GM12891 (cell line): ENCODE results near the gene AOC1.

Experiments
- DNase-seq: peaks from one replicate; pipeline ENCODE4 v3.0.0; 2011; ENCODE audit warnings: low spot score; ENCODE audit not compliant: insufficient read length
- FAIRE-seq: peaks from 2 replicates; lab custom pipeline; 2011; peaks lifted over from hg19 to GRCh38; lab: Jason Lieb, UNC
- PAX5 ChIP-seq: IDR thresholded peaks from 2 replicates; pipeline ENCODE4 v1.6.1; 2011; ENCODE audit warnings: low read length, moderate library complexity, mild to moderate bottlenecking; ENCODE audit not compliant: insufficient read depth, severe bottlenecking
- POLR2A ChIP-seq: IDR thresholded peaks from 2 replicates; pipeline ENCODE4 v1.6.1; 2011; ENCODE audit warnings: low read depth, low read length, control low read depth
- POLR2AphosphoS5 ChIP-seq: IDR thresholded peaks from 2 replicates; pipeline ENCODE4 v1.6.1; 2011; ENCODE audit warnings: low read depth, low read length, control low read depth
- POU2F2 ChIP-seq: IDR thresholded peaks from 2 replicates; pipeline ENCODE4 v1.6.1; 2011; ENCODE audit warnings: low read depth, mild to moderate bottlenecking, control low read depth, low read length, moderate library complexity
- SPI1 ChIP-seq: IDR thresholded peaks from 2 replicates; pipeline ENCODE4 v1.6.1; 2011; ENCODE audit warnings: low read depth, low read length, control low read depth
- TAF1 ChIP-seq: IDR thresholded peaks from 2 replicates; pipeline ENCODE4 v1.6.1; 2011; ENCODE audit warnings: low read depth, low read length, control low read depth

The AOC1 gene

DNA sequence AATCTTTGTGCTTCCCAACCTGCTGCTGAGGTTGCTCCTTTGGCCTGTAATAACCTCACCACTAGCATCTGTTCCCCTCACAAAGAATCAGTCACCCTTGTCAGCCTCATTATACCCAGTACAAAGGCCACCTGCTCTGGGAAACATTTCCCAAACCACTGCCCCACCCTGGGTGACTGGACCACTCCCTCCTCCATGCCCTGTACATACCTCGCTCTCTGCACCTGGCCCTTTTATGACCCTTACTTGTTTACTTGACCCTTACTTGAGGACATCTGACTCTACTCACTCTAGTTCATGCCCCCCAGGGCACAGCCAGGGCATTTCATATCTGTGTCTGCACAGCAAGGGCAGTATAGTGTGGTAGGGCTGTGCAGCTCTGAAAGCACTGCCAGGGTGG lies 21.4 kb upstream of the AOC1 start:
- no peak for TF ChIP-seq POLR2AphosphoS5
- no peak for TF ChIP-seq TAF1
- TF ChIP-seq PAX5: no peak
- TF ChIP-seq POU2F2: no peak
- TF ChIP-seq POLR2A: no peak
- no peak for TF ChIP-seq SPI1
- DNase-seq (no peak), FAIRE-seq (no peak)

DNA sequence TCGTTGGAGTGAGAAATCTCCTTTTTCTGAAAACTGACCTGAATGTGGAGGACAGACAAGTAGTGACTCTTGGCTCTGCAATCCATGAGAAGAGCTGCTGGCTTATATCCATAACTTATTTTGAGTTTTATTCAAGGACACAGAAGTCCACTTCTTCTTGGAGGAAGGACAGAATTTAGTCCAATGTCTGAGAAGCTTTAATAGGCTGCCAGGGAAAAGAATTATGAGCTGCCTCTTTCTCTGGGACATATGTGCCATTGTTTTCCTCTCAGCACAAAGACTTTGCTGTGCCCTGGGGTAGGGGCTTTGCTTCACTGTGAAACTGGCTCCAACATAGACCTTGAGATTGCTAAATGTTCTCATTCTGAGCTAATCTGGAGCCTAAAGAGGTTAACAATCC lies 20.5 kb upstream of the AOC1 start:
- FAIRE-seq (no peak), DNase-seq (no peak)
- no peak for TF ChIP-seq SPI1
- TF ChIP-seq PAX5: no peak
- no peak for TF ChIP-seq POLR2A
- no peak for TF ChIP-seq TAF1

DNA sequence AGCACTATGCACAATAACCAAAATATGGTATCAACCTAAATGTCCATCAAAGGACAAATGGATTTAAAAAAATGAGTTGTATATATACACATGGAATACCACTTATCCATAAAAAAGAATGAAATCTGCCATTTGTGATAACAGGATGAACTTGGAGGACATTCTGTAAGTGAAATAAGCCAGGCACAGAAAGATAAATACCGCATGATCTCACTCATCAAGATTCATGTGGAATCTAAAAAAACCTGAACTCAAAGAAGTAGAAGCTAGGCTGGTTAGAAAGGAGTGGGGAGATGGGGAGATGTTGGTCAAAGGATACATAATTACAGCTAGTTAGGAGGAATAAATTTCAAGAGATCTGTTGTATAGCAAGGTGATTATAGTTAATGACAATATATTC lies 17.3 kb upstream of the AOC1 start:
- DNase-seq: no peak
- no peak for FAIRE-seq
- TF ChIP-seq TAF1 (no peak), POLR2A (no peak), POU2F2 (no peak), PAX5 (no peak), POLR2AphosphoS5 (no peak), SPI1 (no peak)

DNA sequence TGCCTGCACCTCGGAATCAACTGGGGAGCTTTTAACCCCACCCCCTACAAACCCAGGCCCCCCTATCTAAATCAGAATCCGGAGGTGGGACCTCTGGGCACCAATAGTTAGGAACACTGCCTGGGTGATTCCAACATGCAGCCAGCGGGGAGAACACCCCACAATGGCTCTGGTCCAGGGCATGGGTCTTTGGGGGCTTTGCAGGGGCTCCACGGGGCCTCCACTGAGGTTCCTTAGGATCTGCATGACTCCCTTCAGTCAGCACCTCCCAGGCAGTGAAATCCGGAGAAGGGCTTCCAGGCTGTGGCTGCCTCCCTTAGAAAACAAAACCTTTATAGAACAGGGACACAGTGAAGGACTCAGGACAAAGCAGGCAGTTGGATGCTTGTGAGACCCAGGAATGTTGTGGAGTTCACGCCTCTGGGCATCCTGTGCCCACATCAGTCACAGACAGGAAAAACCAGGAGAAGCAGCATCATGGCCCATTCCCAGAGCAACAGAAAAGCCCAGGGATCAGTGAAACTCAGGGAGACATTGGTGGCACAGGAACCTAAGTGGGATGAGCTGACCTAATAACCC lies 16.5 kb upstream of the AOC1 start:
- TF ChIP-seq PAX5 (no peak), POU2F2 (no peak), SPI1 (no peak), POLR2A (no peak), POLR2AphosphoS5 (no peak), TAF1 (no peak)
- FAIRE-seq: no peak

DNA sequence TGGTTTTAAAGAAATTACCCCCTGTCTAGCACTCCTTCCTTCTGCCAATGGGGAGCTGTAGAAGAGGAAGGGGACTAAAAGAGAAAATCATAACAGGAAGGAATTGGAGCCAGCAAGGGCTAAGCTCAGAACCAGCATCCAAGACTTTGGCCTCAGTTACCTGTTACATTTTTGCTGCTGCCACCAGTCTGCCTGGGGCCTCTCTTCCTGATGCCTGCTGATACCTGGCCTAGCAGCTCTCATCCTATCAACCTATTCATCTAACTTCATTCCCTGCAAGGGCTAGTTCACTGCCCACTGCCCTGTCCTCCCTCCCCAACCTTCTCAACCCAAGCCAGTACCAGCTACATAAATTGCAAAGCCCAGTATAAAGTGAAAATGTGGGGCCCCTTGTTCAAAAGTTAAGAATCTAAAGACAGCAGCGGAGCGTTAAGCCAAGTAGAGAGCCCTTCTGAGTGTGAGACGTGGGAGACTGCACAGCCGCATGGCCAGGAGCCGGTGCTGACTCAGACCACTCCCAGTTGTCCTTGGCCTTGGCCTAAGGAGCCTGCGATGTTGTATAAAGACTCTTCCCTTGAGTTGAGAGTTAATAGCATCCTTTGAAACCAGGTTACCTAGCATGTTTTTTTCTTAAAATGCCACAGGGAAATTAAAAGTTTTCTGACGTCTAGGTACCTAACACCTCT lies 13.2 kb upstream of the AOC1 start:
- FAIRE-seq: no peak
- DNase-seq: no peak
- TF ChIP-seq SPI1 (no peak), POLR2A (no peak), POU2F2 (no peak), POLR2AphosphoS5 (no peak), TAF1 (no peak), PAX5 (no peak)

More for the DNA sequence above, 16.5 kb upstream of the AOC1 start:
- no peak for DNase-seq

DNA sequence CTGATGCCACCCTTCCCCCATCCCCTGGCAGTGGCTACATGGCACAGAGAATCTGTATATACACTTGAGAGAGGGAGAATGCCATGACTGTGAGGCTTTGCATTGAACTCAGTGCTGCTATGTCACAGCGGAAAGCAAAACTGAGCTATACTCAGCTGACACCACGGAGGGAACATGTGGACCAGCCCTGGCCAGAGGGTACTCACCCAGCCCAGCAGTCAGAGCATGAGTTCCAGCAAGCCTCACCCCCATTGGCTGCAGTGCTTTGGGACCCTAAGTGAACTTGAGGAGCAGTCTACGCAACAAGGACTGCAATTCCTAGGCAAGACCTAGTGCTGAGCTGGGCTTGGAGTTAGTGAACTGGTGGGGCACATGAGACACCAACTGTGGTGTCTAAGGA lies 10.3 kb upstream of the AOC1 start:
- FAIRE-seq: no peak
- no peak for DNase-seq
- TF ChIP-seq SPI1 (no peak), POU2F2 (no peak), POLR2A (no peak), TAF1 (no peak), PAX5 (no peak), POLR2AphosphoS5 (no peak)

DNA sequence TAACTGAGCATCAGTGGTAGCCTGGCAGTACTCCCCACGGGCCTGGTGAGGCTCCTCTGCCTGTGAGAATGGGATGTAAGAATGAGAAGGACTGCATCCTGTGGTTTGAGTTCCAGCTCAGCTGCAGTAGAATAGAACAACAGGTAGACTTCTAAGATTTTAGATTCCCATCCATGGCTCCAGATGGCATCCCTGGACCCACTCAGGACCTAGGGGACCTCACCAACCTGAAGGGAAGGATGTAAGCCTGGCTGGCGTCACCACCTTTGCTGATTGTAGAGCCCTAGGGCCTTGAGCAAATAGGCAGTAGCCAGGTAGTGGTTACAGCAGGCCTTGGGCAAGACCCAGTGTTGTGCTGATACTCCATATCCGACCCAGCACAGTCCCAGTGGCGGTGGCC lies 9.6 kb upstream of the AOC1 start:
- no peak for DNase-seq
- FAIRE-seq: no peak
- TF ChIP-seq POLR2A (no peak), POU2F2 (no peak), PAX5 (no peak), POLR2AphosphoS5 (no peak), TAF1 (no peak), SPI1 (no peak)

DNA sequence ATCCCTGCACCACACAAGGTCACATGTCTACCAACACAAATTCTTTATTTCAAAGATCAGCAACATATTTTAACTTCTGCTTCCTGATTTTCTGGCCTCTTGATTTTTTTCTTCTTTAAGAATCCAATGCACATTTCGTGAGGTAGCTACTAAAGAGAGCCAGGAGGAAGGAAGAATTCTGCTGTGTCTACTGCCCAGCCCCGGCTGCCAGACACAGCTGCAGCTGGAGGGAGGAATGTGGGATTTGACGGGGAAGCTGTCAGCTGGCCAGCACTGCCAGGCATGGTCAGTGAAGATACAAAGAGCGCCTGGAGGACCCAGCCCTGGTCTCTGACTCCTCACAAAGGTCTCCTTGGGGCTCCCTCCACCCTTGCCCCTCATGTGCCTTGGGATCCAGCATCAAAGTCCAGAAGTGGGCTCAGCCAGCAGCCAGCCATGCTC lies 6.9 kb upstream of the AOC1 start:
- DNase-seq (no peak), FAIRE-seq (no peak)
- no peak for TF ChIP-seq POLR2AphosphoS5
- TF ChIP-seq POLR2A: no peak
- no peak for TF ChIP-seq SPI1
- no peak for TF ChIP-seq PAX5
- no peak for TF ChIP-seq TAF1
- no peak for TF ChIP-seq POU2F2

DNA sequence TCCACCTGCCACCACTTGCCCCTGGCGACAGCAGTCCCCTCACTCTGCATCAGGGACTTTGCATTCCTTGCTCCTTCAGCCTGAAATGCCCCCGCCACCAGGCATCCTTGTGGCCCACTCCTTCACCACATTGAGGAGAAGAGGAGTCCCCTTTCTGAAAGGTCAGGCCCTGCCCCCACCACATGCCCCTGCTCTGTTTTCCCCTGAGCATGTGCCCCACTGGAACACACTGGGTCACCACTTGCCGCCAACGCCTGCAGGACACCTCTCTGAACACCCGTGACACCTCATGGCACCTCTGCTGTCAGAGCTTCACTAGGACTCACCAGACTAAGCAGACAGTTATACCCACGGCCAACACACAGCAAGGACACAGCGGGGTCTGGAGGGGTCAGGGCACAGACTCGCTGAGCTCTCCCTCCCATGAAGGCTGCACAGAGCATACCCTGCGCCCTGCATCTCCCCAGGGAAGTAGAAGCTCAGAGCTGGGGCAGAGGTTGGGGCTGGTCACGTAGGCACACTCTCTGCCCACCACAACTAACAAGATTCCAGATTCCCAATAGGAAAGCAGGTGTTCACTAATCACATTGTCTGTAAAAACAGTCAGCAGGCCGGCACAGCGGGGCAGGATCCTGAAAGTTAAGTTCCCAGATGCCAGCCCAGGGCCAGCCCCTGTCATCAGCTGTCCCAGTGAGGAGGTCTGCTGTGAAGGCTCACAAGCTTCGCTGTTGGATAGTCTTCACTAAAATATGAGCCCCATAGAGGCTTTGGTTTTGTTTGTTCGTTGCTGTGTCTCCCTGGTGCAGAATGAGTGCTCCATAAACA lies 5.8 kb upstream of the AOC1 start:
- no peak for TF ChIP-seq TAF1
- TF ChIP-seq POLR2AphosphoS5: no peak
- TF ChIP-seq PAX5: no peak
- no peak for TF ChIP-seq SPI1
- no peak for TF ChIP-seq POLR2A
- no peak for TF ChIP-seq POU2F2
- FAIRE-seq: no peak
- no peak for DNase-seq
